ENCODE results near the gene MAMDC4. TPM values are rescaled to one million over a fixed set of nuclear protein-coding genes. Genes with fewer than 3 reads are reported as not detected.
"Not testable (repeated sequence)": the region's sequence is repeated elsewhere in the genome, so short reads cannot be mapped to it uniquely, and the experiment has no call there.

Gene MAMDC4
- total RNA-seq, 1 donor from 2014 or later = 13.4 TPM

- intact Hi-C loops (cut with micrococcal nuclease) = no loop called here
- no peak overlapping the region for H3K27ac ChIP-seq (replicated peaks)
- no peaks in the 10 kb centered on the region for H3K4me1 ChIP-seq
- H3K9me3 ChIP-seq (replicated peaks) = no peaks in the 10 kb centered on the region
- H3K4me3 ChIP-seq = no peak overlapping the region
- H3K27me3 ChIP-seq (ENCODE audit: low read depth) = no peaks in the 10 kb centered on the region
- DNase-seq = peak; percentile 8
- no peak for TF ChIP-seq CTCF (IDR thresholded peaks at IDR 0.05; ENCODE audit: borderline replicate concordance)
- peaks cover 76% of the 10 kb centered on the region for H3K36me3 ChIP-seq
These were observed 21.0 kb upstream of the MAMDC4 start for GRCh38 chr9:136831002-136831719.

GRCh38 chr9:136831720-136832104, 20.4 kb upstream of the MAMDC4 start:
- no peaks in the 10 kb centered on the region for H3K9me3 ChIP-seq (replicated peaks)
- peaks cover 76% of the 10 kb centered on the region for H3K36me3 ChIP-seq
- DNase-seq = peak; percentile 12
- H3K4me3 ChIP-seq = no peak overlapping the region
- no peak overlapping the region for H3K27ac ChIP-seq (replicated peaks)
- H3K4me1 ChIP-seq = no peaks in the 10 kb centered on the region
- no peaks in the 10 kb centered on the region for H3K27me3 ChIP-seq (ENCODE audit: low read depth)
- TF ChIP-seq CTCF (IDR thresholded peaks at IDR 0.05; ENCODE audit: borderline replicate concordance) = no peak
- intact Hi-C loops (cut with micrococcal nuclease) = no loop called here

- no peaks in the 10 kb centered on the region for H3K9me3 ChIP-seq (replicated peaks)
- intact Hi-C loops (cut with micrococcal nuclease) = no loop called here
- H3K27me3 ChIP-seq (ENCODE audit: low read depth) = no peaks in the 10 kb centered on the region
- no peak overlapping the region for H3K4me3 ChIP-seq
- no peak overlapping the region for H3K27ac ChIP-seq (replicated peaks)
- no peaks in the 10 kb centered on the region for H3K4me1 ChIP-seq
- TF ChIP-seq CTCF (IDR thresholded peaks at IDR 0.05; ENCODE audit: borderline replicate concordance) = no peak
- H3K36me3 ChIP-seq = peaks cover 76% of the 10 kb centered on the region
- DNase-seq = peak; percentile 0
These were observed 19.6 kb upstream of the MAMDC4 start for GRCh38 chr9:136832581-136832980.

- intact Hi-C loops (cut with micrococcal nuclease); H3K27ac ChIP-seq (replicated peaks); H3K4me1 ChIP-seq; H3K27me3 ChIP-seq (ENCODE audit: low read depth); H3K9me3 ChIP-seq (replicated peaks); H3K4me3 ChIP-seq: not testable (repeated sequence)
- peaks cover 77% of the 10 kb centered on the region for H3K36me3 ChIP-seq
- peak; percentile 18 for DNase-seq
These were observed 18.6 kb upstream of the MAMDC4 start for GRCh38 chr9:136833381-136834048.

GRCh38 chr9:136835162-136835931, 16.8 kb upstream of the MAMDC4 start:
- Histone ChIP-seq H3K27me3 (ENCODE audit: low read depth) (no peaks in the 10 kb centered on the region), H3K36me3 (peaks cover 77% of the 10 kb centered on the region), H3K4me1 (no peaks in the 10 kb centered on the region), H3K27ac (replicated peaks) (no peak overlapping the region), H3K9me3 (replicated peaks) (no peaks in the 10 kb centered on the region), H3K4me3 (no peak overlapping the region)
- intact Hi-C loops (cut with micrococcal nuclease) = no loop called here
- DNase-seq = peak; percentile 4
- TF ChIP-seq CTCF (IDR thresholded peaks at IDR 0.05; ENCODE audit: borderline replicate concordance) = no peak
